ENCODE data around the gene PLN. TPM values are rescaled to one million over a fixed set of nuclear protein-coding genes. Genes with fewer than 3 reads are reported as not detected.

The PLN gene
- total RNA-seq, 1 donor from 2014 or later: 33.9 TPM

GRCh38 chr6:118511930-118512715 is 36.0 kb upstream of the PLN start:
- intact Hi-C loops (cut with DNase I): no loop called here
- DNase-seq (ENCODE audit: extremely low spot score in 2 of 2): no peak
- H3K4me3 ChIP-seq: no peak overlapping the region
- H3K4me1 ChIP-seq: no peaks in the 10 kb centered on the region
- H3K9me3 ChIP-seq: no peaks in the 10 kb centered on the region
- H3K27ac ChIP-seq: no peak overlapping the region
- H3K27me3 ChIP-seq: no peaks in the 10 kb centered on the region
- no peaks in the 10 kb centered on the region for H3K36me3 ChIP-seq
- no peak for TF ChIP-seq POLR2AphosphoS5 (IDR thresholded peaks at IDR 0.05; ENCODE audit: insufficient read depth in 1 of 2, low read depth in 1 of 2)
- no peak for TF ChIP-seq POLR2A (IDR thresholded peaks at IDR 0.05)
- TF ChIP-seq CTCF (IDR thresholded peaks at IDR 0.05): no peak

GRCh38 chr6:118514689-118515088 is 33.4 kb upstream of the PLN start:
- Histone ChIP-seq H3K9me3 (no peaks in the 10 kb centered on the region), H3K4me3 (no peak overlapping the region), H3K36me3 (no peaks in the 10 kb centered on the region), H3K27ac (no peak overlapping the region), H3K27me3 (no peaks in the 10 kb centered on the region), H3K4me1 (no peaks in the 10 kb centered on the region)
- no peak for TF ChIP-seq CTCF (IDR thresholded peaks at IDR 0.05)
- TF ChIP-seq POLR2A (IDR thresholded peaks at IDR 0.05): no peak
- no peak for TF ChIP-seq POLR2AphosphoS5 (IDR thresholded peaks at IDR 0.05; ENCODE audit: insufficient read depth in 1 of 2, low read depth in 1 of 2)
- intact Hi-C loops (cut with DNase I): no loop called here
- DNase-seq (ENCODE audit: extremely low spot score in 2 of 2): no peak

GRCh38 chr6:118522422-118522821 is 25.7 kb upstream of the PLN start:
- Histone ChIP-seq H3K27me3 (no peaks in the 10 kb centered on the region), H3K9me3 (no peaks in the 10 kb centered on the region), H3K4me3 (no peak overlapping the region), H3K36me3 (no peaks in the 10 kb centered on the region), H3K27ac (no peak overlapping the region), H3K4me1 (peaks cover 5% of the 10 kb centered on the region)
- intact Hi-C loops (cut with DNase I): no loop called here
- DNase-seq (ENCODE audit: extremely low spot score in 2 of 2): no peak
- TF ChIP-seq POLR2AphosphoS5 (IDR thresholded peaks at IDR 0.05; ENCODE audit: insufficient read depth in 1 of 2, low read depth in 1 of 2) (no peak), POLR2A (IDR thresholded peaks at IDR 0.05) (no peak), CTCF (IDR thresholded peaks at IDR 0.05) (no peak)

GRCh38 chr6:118523216-118523615 is 24.9 kb upstream of the PLN start:
- TF ChIP-seq POLR2A (IDR thresholded peaks at IDR 0.05) (no peak), CTCF (IDR thresholded peaks at IDR 0.05) (no peak)
- H3K4me3 ChIP-seq: no peak overlapping the region
- intact Hi-C loops (cut with DNase I): no loop called here
- no peaks in the 10 kb centered on the region for H3K27me3 ChIP-seq
- no peak overlapping the region for H3K27ac ChIP-seq
- no peak for DNase-seq (ENCODE audit: extremely low spot score in 2 of 2)
- no peaks in the 10 kb centered on the region for H3K36me3 ChIP-seq
- H3K4me1 ChIP-seq: peaks cover 5% of the 10 kb centered on the region
- H3K9me3 ChIP-seq: no peaks in the 10 kb centered on the region

GRCh38 chr6:118524686-118525085 is 23.4 kb upstream of the PLN start:
- no peak overlapping the region for H3K27ac ChIP-seq
- intact Hi-C loops (cut with DNase I): no loop called here
- H3K9me3 ChIP-seq: no peaks in the 10 kb centered on the region
- H3K36me3 ChIP-seq: no peaks in the 10 kb centered on the region
- TF ChIP-seq CTCF (IDR thresholded peaks at IDR 0.05) (no peak), POLR2A (IDR thresholded peaks at IDR 0.05) (no peak), POLR2AphosphoS5 (IDR thresholded peaks at IDR 0.05; ENCODE audit: insufficient read depth in 1 of 2, low read depth in 1 of 2) (no peak)
- H3K4me3 ChIP-seq: no peak overlapping the region
- peaks cover 5% of the 10 kb centered on the region for H3K4me1 ChIP-seq
- no peaks in the 10 kb centered on the region for H3K27me3 ChIP-seq
- no peak for DNase-seq (ENCODE audit: extremely low spot score in 2 of 2)

Data from vagina (tissue), 2 donors.